IMR-90 (cell line): ENCODE measurements around the gene ZNF423. TPM values are rescaled to one million over a fixed set of nuclear protein-coding genes. Genes with fewer than 3 reads are reported as not detected.

Experiments used
- ATAC-seq: fragments of 200-7000 bp; cut with Tn5 transposase; 2 replicates; pipeline ENCODE4 v1.9.1; 2020; ENCODE audit warnings: low read depth, mild to moderate bottlenecking, moderate library complexity
- BruUV-seq: library from RNA; stranded (reverse); fragments of 400-500 nt; replicated peaks from 2 replicates; lab custom pipeline; 2021; lab: Mats Ljungman, UMichigan
- CTCF ChIA-PET: fragments of 300-600 bp; formaldehyde crosslinking; extraction: SDS; loops from one replicate; lab custom pipeline; 2021; ENCODE audit warnings: antibody characterized with exemption; lab: Yijun Ruan, JAX
- POLR2A ChIA-PET: fragments of 300-600 bp; sonication (Branson Sonifier 250); formaldehyde crosslinking; loops from one replicate; lab custom pipeline; 2022; ENCODE audit warnings: antibody characterized with exemption; ENCODE audit not compliant: unreplicated experiment; lab: Charles Lee
- DNase-seq: peaks from one replicate; pipeline ENCODE4 v3.0.0; 2013
- H2AFZ ChIP-seq: replicated peaks from 2 replicates; pipeline ENCODE3; 2013; ENCODE audit warnings: low read length, mild to moderate bottlenecking; ENCODE audit not compliant: poor library complexity
- H2AK5ac ChIP-seq: 2 replicates; pipeline ENCODE4 v1.6.1; 2013; ENCODE audit warnings: low read depth, low read length, inconsistent platforms
- H2AK9ac ChIP-seq: replicated peaks from 2 replicates; pipeline ENCODE3; 2013; ENCODE audit warnings: mild to moderate bottlenecking, low read depth, low read length, moderate library complexity; ENCODE audit not compliant: poor library complexity
- H2BK120ac ChIP-seq: 2 replicates; pipeline ENCODE4 v1.6.1; 2013; ENCODE audit warnings: low read depth, low read length, inconsistent platforms
- H2BK15ac ChIP-seq: 3 replicates; pipeline ENCODE4 v1.6.1; 2013; ENCODE audit warnings: low read depth, low read length, inconsistent platforms
- H2BK20ac ChIP-seq: 2 replicates; pipeline ENCODE4 v1.6.1; 2013; ENCODE audit warnings: low read depth, mild to moderate bottlenecking, inconsistent platforms, low read length, moderate library complexity
- H2BK5ac ChIP-seq: 2 replicates; pipeline ENCODE4 v1.6.1; 2013; ENCODE audit warnings: mild to moderate bottlenecking, low read depth, low read length, inconsistent platforms; ENCODE audit not compliant: poor library complexity, severe bottlenecking
- H3K14ac ChIP-seq: replicated peaks from 2 replicates; pipeline ENCODE4 v1.6.1; 2013; ENCODE audit warnings: low read depth, low read length, inconsistent platforms
- H3K18ac ChIP-seq: 2 replicates; pipeline ENCODE4 v1.6.1; 2013; ENCODE audit warnings: low read depth, low read length, control low read depth
- H3K23ac ChIP-seq: 2 replicates; pipeline ENCODE4 v1.6.1; 2013; ENCODE audit warnings: low read depth, low read length, inconsistent platforms
- H3K27ac ChIP-seq: 2 replicates; pipeline ENCODE4 v1.5.1; 2013; ENCODE audit warnings: mild to moderate bottlenecking, control low read depth, low read length; ENCODE audit not compliant: insufficient read depth
- H3K27me3 ChIP-seq: 2 replicates; pipeline ENCODE4 v1.6.1; 2013; ENCODE audit warnings: low read length; ENCODE audit not compliant: control insufficient read depth, insufficient read depth
- H3K36me3 ChIP-seq: 2 replicates; pipeline ENCODE4 v1.6.1; 2013; ENCODE audit warnings: low read length, mixed read lengths; ENCODE audit not compliant: control insufficient read depth, insufficient read depth
- H3K4ac ChIP-seq: 2 replicates; pipeline ENCODE4 v1.6.1; 2013; ENCODE audit warnings: low read depth, low read length, inconsistent platforms
- H3K4me1 ChIP-seq: 2 replicates; pipeline ENCODE4 v1.6.1; 2013; ENCODE audit warnings: low read length, mixed read lengths; ENCODE audit not compliant: control insufficient read depth, insufficient read depth
- H3K4me2 ChIP-seq: 2 replicates; pipeline ENCODE4 v1.6.1; 2013; ENCODE audit warnings: low read depth, mild to moderate bottlenecking, control low read depth, low read length, moderate library complexity
- H3K4me3 ChIP-seq: 2 replicates; pipeline ENCODE4 v1.5.1; 2013; ENCODE audit warnings: low read depth, mild to moderate bottlenecking, control low read depth, low read length, moderate library complexity; ENCODE audit not compliant: insufficient read depth
- H3K56ac ChIP-seq: 2 replicates; pipeline ENCODE4 v1.6.1; 2013; ENCODE audit warnings: low read length, inconsistent platforms; ENCODE audit not compliant: insufficient read depth; ENCODE audit errors: extremely low read depth
- H3K79me1 ChIP-seq, 2 experiments: 2 replicates each; pipeline ENCODE4 v1.6.1; 2013; ENCODE audit warnings: low read length in 2 of 2, inconsistent platforms in 1 of 2, low read depth in 1 of 2
- H3K9ac ChIP-seq: 2 replicates; pipeline ENCODE4 v1.6.1; 2013; ENCODE audit warnings: low read depth, low read length, control low read depth
- H3K9me1 ChIP-seq: 2 replicates; pipeline ENCODE4 v1.6.1; 2013; ENCODE audit warnings: low read length, inconsistent platforms; ENCODE audit not compliant: insufficient read depth
- H3K9me3 ChIP-seq: 2 replicates; pipeline ENCODE4 v1.6.1; 2013; ENCODE audit warnings: low read length; ENCODE audit not compliant: control insufficient read depth, insufficient read depth
- H4K20me1 ChIP-seq: 2 replicates; pipeline ENCODE4 v1.6.1; 2013; ENCODE audit warnings: low read length, inconsistent platforms; ENCODE audit not compliant: insufficient read depth
- H4K5ac ChIP-seq: 2 replicates; pipeline ENCODE4 v1.6.1; 2013; ENCODE audit warnings: mild to moderate bottlenecking, low read depth, low read length, control low read depth
- H4K8ac ChIP-seq, 2 experiments: 2 replicates each; pipeline ENCODE4 v1.6.1; 2013; ENCODE audit warnings: low read depth in 2 of 2, low read length in 2 of 2, control low read depth in 1 of 2, inconsistent platforms in 1 of 2
- H4K91ac ChIP-seq: 2 replicates; pipeline ENCODE4 v1.6.1; 2013; ENCODE audit warnings: low read depth, low read length, inconsistent platforms; ENCODE audit not compliant: insufficient read depth
- BHLHE40 ChIP-seq: fragments of 150-350 bp; IDR thresholded peaks from 2 replicates; pipeline ENCODE4 v1.6.1; 2016; ENCODE audit warnings: mild to moderate bottlenecking, low read depth, low read length
- CEBPB ChIP-seq: IDR thresholded peaks from 2 replicates; pipeline ENCODE4 v1.6.1; 2012; ENCODE audit warnings: low read depth, low read length, improper control_type of control experiment
- CHD1 ChIP-seq: IDR thresholded peaks from 2 replicates; pipeline ENCODE4 v1.6.1; 2012; ENCODE audit warnings: low read depth, low read length, improper control_type of control experiment
- CTCF ChIP-seq: conservative IDR thresholded peaks from 2 replicates; pipeline ENCODE4 v1.5.1; 2012; ENCODE audit warnings: mild to moderate bottlenecking, low read depth, low read length, improper control_type of control experiment
- MAFK ChIP-seq: IDR thresholded peaks from 2 replicates; pipeline ENCODE4 v1.6.1; 2012; ENCODE audit warnings: low read depth, low read length, improper control_type of control experiment
- MXI1 ChIP-seq: IDR thresholded peaks from 2 replicates; pipeline ENCODE4 v1.6.1; 2012; ENCODE audit warnings: low read depth, mild to moderate bottlenecking, low read length, moderate library complexity, borderline replicate concordance
- RAD21 ChIP-seq: IDR thresholded peaks from 2 replicates; pipeline ENCODE4 v1.6.1; 2012; ENCODE audit warnings: low read length, improper control_type of control experiment
- RCOR1 ChIP-seq: IDR thresholded peaks from 2 replicates; pipeline ENCODE4 v1.6.1; 2012; ENCODE audit warnings: mild to moderate bottlenecking, low read length, improper control_type of control experiment; ENCODE audit not compliant: insufficient replicate concordance
- RFX5 ChIP-seq: IDR thresholded peaks from 2 replicates; pipeline ENCODE4 v1.8.0; 2012; ENCODE audit warnings: low read depth, mild to moderate bottlenecking, low read length, moderate library complexity
- USF2 ChIP-seq: fragments of 150-350 bp; IDR thresholded peaks from 2 replicates; pipeline ENCODE4 v1.6.1; 2017; ENCODE audit warnings: mild to moderate bottlenecking, antibody characterized with exemption, low read length, low read depth
- WGBS, 2 experiments: methylation state at CpG; one replicate each; pipeline versions ENCODE4 v1.1.5 to v1.1.7; 2013; ENCODE audit warnings: missing lambda C conversion rate in 2 of 2; ENCODE audit not compliant: insufficient read length in 1 of 2; ENCODE audit errors: extremely low coverage in 2 of 2; 5-methylcytosine and 5-hydroxymethylcytosine counted together
- dilution Hi-C: fragments of 300-500 bp; cut with HindIII; formaldehyde crosslinking; loops from one replicate; pipeline ENCODE4 v1.14.3; 2018; ENCODE audit warnings: low sequenced_read_pairs; ENCODE audit not compliant: unreplicated experiment
- in situ Hi-C: fragments of 300-500 bp; cut with MboI; formaldehyde crosslinking; loops from 3 replicates; pipeline ENCODE4 v1.14.3; 2019; ENCODE audit warnings: low sequenced_read_pairs, inconsistent platforms, mixed read lengths
- intact Hi-C: fragments of 100-400 bp; cut with micrococcal nuclease; formaldehyde crosslinking; loops from 2 replicates; pipeline ENCODE4 v1.10.0; 2022
- polyA plus RNA-seq, 3 experiments: library from polyadenylated mRNA; depleted of rRNA; stranded (reverse); fragments of >200 nt; gene quantifications; 2 replicates each; pipeline ENCODE4 v1.2.3, GENCODE V29; 2012; ENCODE audit warnings: low replicate concordance in 1 of 3
- total RNA-seq: library from RNA; depleted of rRNA; stranded (reverse); fragments of >200 nt; gene quantifications from 2 replicates; pipeline ENCODE4 v1.2.3, GENCODE V29; 2012

Gene ZNF423
- total and polyA plus RNA-seq, 2 of the 4 experiments (the other 2 are of a cell fraction) = under 0.01 to 0.10 TPM

GRCh38 chr16:49491771-49492761 is 363.8 kb downstream of the ZNF423 start (continued):
- TF ChIP-seq RFX5 (no peak), CEBPB (no peak)

- H2AK5ac ChIP-seq = no peak overlapping the region
- WGBS, 2 experiments = 73% methylated on average over 3 of the region's 20 CpGs; no CpG with 5 or more reads in 1 of the 2 experiments
- TF ChIP-seq MAFK (no peak), BHLHE40 (no peak), CTCF (no peak), CEBPB (no peak), RFX5 (no peak), RCOR1 (no peak), MXI1 (no peak), CHD1 (no peak), RAD21 (no peak), USF2 (no peak)
Measured at GRCh38 chr16:49491106-49491670, 364.7 kb downstream of the ZNF423 start.

More at GRCh38 chr16:49491106-49491670, 364.7 kb downstream of the ZNF423 start:
- Histone ChIP-seq H2BK5ac (no peak overlapping the region), H3K14ac (no peak overlapping the region), H3K4me1 (no peaks in the 10 kb centered on the region), H3K27ac (no peak overlapping the region), H2BK20ac (no peak overlapping the region), H4K91ac (no peak overlapping the region), H3K56ac (no peak overlapping the region), H3K4me3 (no peak overlapping the region), H3K9me1 (no peaks in the 10 kb centered on the region), H3K4ac (no peak overlapping the region), H2BK120ac (no peak overlapping the region), H2AK9ac (no peak overlapping the region), H3K36me3 (no peaks in the 10 kb centered on the region), H3K9ac (no peak overlapping the region), H2AFZ (no peak overlapping the region), H3K18ac (no peak overlapping the region), H3K27me3 (no peaks in the 10 kb centered on the region), H4K5ac (no peak overlapping the region), H3K4me2 (no peak overlapping the region), H4K8ac (no peak overlapping the region), H3K79me1 (no peaks in the 10 kb centered on the region), H4K20me1 (no peaks in the 10 kb centered on the region), H2BK15ac (no peak overlapping the region), H3K9me3 (no peaks in the 10 kb centered on the region), H3K23ac (no peak overlapping the region)
- no TSS peak for BruUV-seq
- POLR2A ChIA-PET = no interaction called here
- in situ Hi-C loops = no loop called here
- dilution Hi-C loops = no loop called here
- intact Hi-C loops = loop anchor here (5.0 kb wide), 2 partner anchors 366 to 431 kb away; partner anchors contain the start of gene ZNF423
- DNase-seq (no peak), ATAC-seq (no peak)
- CTCF ChIA-PET = interaction anchor here (0.7 kb wide), 1 partner anchor 441 kb away, joined by 3 read pairs; no protein-coding TSS in a partner anchor
